ENCODE data around the gene ALG11.

GRCh38 chr13:52004511-52005170 lies 7.6 kb upstream of the ALG11 start:
- no peak for TF ChIP-seq CTCF (IDR thresholded peaks at IDR 0.05)
- TF ChIP-seq EP300 (IDR thresholded peaks at IDR 0.05; ENCODE audit: low read depth): no peak
- no peak for TF ChIP-seq POLR2A (IDR thresholded peaks at IDR 0.05)

All from transverse colon (tissue), 3 donors.